ENCODE data around the gene CDS2. TPM values are rescaled to one million over a fixed set of nuclear protein-coding genes. Genes with fewer than 3 reads are reported as not detected.

The CDS2 gene
- total and polyA plus RNA-seq, 2 of the 13 experiments (the other 11 are each of a cell fraction or from before 2014, with no cell fraction given), result 81.3 to 153 TPM

DNA sequence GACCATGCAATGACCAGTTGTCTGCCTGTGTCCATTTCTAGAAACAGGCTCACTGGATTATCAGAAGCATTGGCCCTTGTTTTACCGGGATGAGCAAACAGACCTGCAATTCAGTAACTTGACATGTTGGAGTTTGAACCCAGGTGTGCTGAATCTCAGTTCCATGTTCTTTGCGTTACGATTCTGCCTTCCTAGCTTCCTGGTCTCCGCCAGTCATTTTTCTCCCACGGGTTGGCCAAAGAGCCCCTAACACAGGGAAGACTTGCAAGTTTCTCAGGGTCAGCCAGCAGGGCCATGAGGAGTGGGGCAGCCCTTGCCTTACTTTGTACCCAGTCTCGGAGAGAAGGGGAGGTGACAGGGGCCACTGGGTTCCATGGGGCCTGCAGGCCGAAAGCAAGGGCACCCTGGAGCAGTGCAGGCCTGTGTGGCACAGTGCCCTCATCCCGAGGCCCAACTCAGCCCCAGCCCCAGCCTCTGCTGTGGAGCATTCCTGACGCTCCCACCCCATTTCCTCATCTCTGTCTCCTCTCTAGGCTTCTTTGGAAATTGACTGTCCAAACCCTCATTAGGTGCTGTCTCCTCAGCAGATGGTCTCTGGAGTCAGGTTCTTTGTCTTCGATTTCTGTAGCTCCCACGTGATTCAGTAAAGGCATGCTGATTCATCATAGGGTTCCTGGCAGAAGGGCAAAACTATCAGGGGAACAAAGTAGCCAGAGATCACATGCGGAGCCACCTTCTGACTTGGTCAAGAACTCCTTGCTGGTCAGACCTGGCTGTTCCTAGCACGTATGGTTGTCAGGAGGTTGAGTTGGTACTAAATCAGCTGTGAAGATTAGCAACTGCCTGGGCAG is 23.6 kb downstream of the CDS2 start (continued):
- TF ChIP-seq FOXJ3 (CRISPR knock-in tag; IDR thresholded peaks at IDR 0.05; ENCODE audit: borderline replicate concordance) (peak; percentile 74; the same call in 1 of the 2 replicates), ZNF232 (CRISPR knock-in tag; IDR thresholded peaks at IDR 0.05; ENCODE audit: borderline replicate concordance) (no peak; the same call in 1 of the 2 replicates), RBM39 (IDR thresholded peaks at IDR 0.05; ENCODE audit: low read depth, low read length, poor library complexity, severe bottlenecking) (peak; percentile 68), ZNF530 (CRISPR knock-in tag; IDR thresholded peaks at IDR 0.05; ENCODE audit: low read depth) (no peak), SP4 (CRISPR knock-in tag; IDR thresholded peaks at IDR 0.05) (peak; percentile 70), PITX1 (CRISPR knock-in tag; IDR thresholded peaks at IDR 0.05) (peak; percentile 14), YEATS2 (CRISPR knock-in tag; IDR thresholded peaks at IDR 0.05; ENCODE audit: borderline replicate concordance) (no peak; the same call in 1 of the 2 replicates), HOXA9 (CRISPR knock-in tag; IDR thresholded peaks at IDR 0.05; ENCODE audit: borderline replicate concordance) (no peak), ZNF556 (CRISPR knock-in tag; IDR thresholded peaks at IDR 0.05; ENCODE audit: borderline replicate concordance) (peak; percentile 60; the same call in 1 of the 2 replicates), ZNF792 (CRISPR knock-in tag; IDR thresholded peaks at IDR 0.05) (peak; percentile 57), ZNF343 (CRISPR knock-in tag; IDR thresholded peaks at IDR 0.05) (no peak)
- TF ChIP-seq, protein P1, sequence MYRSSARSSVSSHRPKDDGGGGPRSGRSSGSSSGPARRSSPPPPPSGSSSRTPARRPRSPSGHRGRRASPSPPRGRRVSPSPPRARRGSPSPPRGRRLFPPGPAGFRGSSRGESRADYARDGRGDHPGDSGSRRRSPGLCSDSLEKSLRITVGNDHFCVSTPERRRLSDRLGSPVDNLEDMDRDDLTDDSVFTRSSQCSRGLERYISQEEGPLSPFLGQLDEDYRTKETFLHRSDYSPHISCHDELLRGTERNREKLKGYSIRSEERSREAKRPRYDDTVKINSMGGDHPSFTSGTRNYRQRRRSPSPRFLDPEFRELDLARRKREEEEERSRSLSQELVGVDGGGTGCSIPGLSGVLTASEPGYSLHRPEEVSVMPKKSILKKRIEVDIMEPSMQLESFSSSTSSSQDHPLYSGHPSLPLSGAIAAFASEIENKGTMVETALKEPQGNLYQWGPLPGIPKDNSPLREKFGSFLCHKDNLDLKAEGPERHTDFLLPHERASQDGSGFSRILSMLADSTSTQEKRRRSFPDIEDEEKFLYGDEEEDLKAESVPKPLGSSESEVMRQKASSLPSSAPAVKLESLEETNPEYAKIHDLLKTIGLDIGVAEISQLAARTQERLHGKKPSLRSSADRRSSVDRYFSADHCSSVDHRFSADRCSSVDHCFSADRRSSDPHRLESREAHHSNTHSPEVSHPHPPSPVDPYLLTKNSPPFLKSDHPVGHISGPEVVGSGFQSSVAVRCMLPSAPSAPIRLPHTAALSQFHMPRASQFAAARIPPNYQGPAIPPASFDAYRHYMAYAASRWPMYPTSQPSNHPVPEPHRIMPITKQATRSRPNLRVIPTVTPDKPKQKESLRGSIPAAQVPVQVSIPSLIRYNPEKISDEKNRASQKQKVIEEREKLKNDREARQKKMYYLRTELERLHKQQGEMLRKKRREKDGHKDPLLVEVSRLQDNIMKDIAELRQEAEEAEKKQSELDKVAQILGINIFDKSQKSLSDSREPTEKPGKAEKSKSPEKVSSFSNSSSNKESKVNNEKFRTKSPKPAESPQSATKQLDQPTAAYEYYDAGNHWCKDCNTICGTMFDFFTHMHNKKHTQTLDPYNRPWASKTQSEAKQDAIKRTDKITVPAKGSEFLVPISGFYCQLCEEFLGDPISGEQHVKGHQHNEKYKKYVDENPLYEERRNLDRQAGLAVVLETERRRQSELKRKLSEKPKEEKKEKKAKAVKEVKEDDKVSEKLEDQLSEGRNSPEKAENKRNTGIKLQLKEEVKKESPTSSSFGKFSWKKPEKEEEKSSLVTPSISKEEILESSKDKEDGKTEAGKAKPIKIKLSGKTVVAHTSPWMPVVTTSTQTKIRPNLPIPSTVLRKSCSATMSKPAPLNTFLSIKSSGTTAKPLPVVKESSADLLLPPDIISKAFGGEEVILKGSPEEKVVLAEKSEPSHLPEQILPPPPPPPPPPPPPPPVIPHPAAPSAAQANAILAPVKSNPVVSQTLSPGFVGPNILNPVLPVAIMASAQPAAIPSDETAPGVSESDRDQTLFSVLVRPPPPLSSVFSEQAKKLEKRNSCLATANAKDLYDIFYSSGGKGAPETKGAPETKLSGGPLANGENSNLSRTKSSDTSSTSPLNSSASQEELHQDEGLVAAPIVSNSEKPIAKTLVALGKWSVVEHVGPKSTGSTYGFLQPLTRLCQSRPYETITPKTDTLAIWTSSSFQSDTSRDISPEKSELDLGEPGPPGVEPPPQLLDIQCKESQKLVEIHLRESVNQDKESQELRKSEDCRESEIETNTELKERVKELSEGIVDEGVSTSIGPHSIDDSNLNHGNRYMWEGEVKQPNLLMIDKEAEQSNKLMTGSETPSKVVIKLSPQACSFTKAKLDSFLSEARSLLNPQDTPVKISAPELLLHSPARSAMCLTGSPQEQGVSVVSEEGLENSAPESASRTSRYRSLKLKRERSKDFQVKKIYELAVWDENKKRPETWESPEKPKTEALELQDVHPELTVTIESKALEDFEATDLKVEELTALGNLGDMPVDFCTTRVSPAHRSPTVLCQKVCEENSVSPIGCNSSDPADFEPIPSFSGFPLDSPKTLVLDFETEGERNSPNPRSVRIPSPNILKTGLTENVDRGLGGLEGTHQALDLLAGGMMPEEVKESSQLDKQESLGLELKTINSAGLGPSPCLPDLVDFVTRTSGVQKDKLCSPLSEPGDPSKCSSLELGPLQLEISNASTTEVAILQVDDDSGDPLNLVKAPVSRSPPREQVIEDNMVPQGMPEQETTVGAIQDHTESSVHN (CRISPR knock-in tag; IDR thresholded peaks at IDR 0.05), result peak; percentile 85; the same call in 1 of the 2 replicates
- TF ChIP-seq, protein P2, sequence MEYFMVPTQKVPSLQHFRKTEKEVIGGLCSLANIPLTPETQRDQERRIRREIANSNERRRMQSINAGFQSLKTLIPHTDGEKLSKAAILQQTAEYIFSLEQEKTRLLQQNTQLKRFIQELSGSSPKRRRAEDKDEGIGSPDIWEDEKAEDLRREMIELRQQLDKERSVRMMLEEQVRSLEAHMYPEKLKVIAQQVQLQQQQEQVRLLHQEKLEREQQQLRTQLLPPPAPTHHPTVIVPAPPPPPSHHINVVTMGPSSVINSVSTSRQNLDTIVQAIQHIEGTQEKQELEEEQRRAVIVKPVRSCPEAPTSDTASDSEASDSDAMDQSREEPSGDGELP (IDR thresholded peaks at IDR 0.05; ENCODE audit: borderline replicate concordance, low read depth), result peak; percentile 48; the same call in 1 of the 2 replicates
- TF ChIP-seq, protein P3, sequence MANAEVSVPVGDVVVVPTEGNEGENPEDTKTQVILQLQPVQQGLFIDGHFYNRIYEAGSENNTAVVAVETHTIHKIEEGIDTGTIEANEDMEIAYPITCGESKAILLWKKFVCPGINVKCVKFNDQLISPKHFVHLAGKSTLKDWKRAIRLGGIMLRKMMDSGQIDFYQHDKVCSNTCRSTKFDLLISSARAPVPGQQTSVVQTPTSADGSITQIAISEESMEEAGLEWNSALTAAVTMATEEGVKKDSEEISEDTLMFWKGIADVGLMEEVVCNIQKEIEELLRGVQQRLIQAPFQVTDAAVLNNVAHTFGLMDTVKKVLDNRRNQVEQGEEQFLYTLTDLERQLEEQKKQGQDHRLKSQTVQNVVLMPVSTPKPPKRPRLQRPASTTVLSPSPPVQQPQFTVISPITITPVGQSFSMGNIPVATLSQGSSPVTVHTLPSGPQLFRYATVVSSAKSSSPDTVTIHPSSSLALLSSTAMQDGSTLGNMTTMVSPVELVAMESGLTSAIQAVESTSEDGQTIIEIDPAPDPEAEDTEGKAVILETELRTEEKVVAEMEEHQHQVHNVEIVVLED (CRISPR knock-in tag; IDR thresholded peaks at IDR 0.05; ENCODE audit: borderline replicate concordance), result peak; percentile 21; the same call in 1 of the 2 replicates

Data from HepG2 (cell line).